Measurements from ENCODE around the gene ADGRL1.
"Not testable (repeated sequence)": the region's sequence is repeated elsewhere in the genome, so short reads cannot be mapped to it uniquely, and the experiment has no call there.

GRCh38 chr19:14146169-14146568 is 59.8 kb downstream of the ADGRL1 start:
- not testable (repeated sequence) for TF ChIP-seq CTCF (IDR thresholded peaks at IDR 0.05; ENCODE audit: low read depth, low read length, poor library complexity, severe bottlenecking); EZH2phosphoT487 (IDR thresholded peaks at IDR 0.05; ENCODE audit: borderline replicate concordance, low read length)

Measured in DOHH2 (cell line).